HepG2 (cell line): ENCODE data around the gene LCN12. TPM values are rescaled to one million over a fixed set of nuclear protein-coding genes. Genes with fewer than 3 reads are reported as not detected.

Experiments used
- ATAC-seq: fragments of 200-7000 bp; cut with Tn5 transposase; 3 replicates; pipeline ENCODE4 v1.9.1; 2020; ENCODE audit warnings: mild to moderate bottlenecking, moderate library complexity
- BruUV-seq: library from RNA; stranded (reverse); fragments of 400-500 nt; replicated peaks from 2 replicates; lab custom pipeline; 2021; lab: Mats Ljungman, UMichigan
- CTCF ChIA-PET: fragments of 300-600 bp; formaldehyde crosslinking; extraction: SDS; loops from one replicate; lab custom pipeline; 2021; ENCODE audit warnings: low total read pairs, inconsistent platforms, low intra/inter-chr PET ratio; lab: Yijun Ruan, JAX
- POLR2A ChIA-PET: fragments of 350-600 bp; sonication (Branson Sonifier 250); formaldehyde crosslinking; loops from one replicate; lab custom pipeline; 2020; ENCODE audit warnings: antibody characterized with exemption, inconsistent platforms; lab: Yijun Ruan, JAX
- DNase-seq: peaks from one replicate; pipeline ENCODE4 v3.0.0-alpha.2; 2015; ENCODE audit warnings: low spot score
- FAIRE-seq: peaks from 3 replicates; lab custom pipeline; 2011; peaks lifted over from hg19 to GRCh38; lab: Jason Lieb, UNC
- H2AFZ ChIP-seq: one replicate; pipeline ENCODE4 v1.6.1; 2011; ENCODE audit warnings: low read length, inconsistent platforms
- H3K27ac ChIP-seq: fragments of 300-600 bp; 3 replicates; pipeline ENCODE4 v1.8.0; 2011; ENCODE audit warnings: mixed run types, mild to moderate bottlenecking, mixed read lengths, low read length, inconsistent platforms; ENCODE audit not compliant: insufficient read depth; ENCODE audit errors: extremely low read length
- H3K27me3 ChIP-seq, 2 experiments: fragments of 200-600 bp in 1 of 2; 2 replicates in 1 of 2; 3 replicates in 1 of 2; pipeline versions ENCODE4 v1.6.0 to v1.8.0; 2011; ENCODE audit warnings: low read length in 2 of 2, mild to moderate bottlenecking in 2 of 2, moderate library complexity in 2 of 2, inconsistent platforms in 1 of 2; ENCODE audit not compliant: insufficient read depth in 2 of 2, control insufficient read depth in 1 of 2
- H3K36me3 ChIP-seq, 2 experiments: fragments of 200-600 bp in 1 of 2; replicated peaks in 1 of 2; 2 replicates in 1 of 2; 3 replicates in 1 of 2; pipeline versions ENCODE4 v1.5.1 to v1.8.0; 2011; ENCODE audit warnings: low read length in 2 of 2, inconsistent platforms in 1 of 2; ENCODE audit not compliant: insufficient read depth in 2 of 2, control insufficient read depth in 1 of 2
- H3K4me1 ChIP-seq: 2 replicates; pipeline ENCODE4 v1.5.1; 2012; ENCODE audit warnings: low read length, inconsistent platforms; ENCODE audit not compliant: insufficient read depth
- H3K4me2 ChIP-seq: 2 replicates; pipeline ENCODE4 v1.6.0; 2011; ENCODE audit warnings: low read depth, low read length, inconsistent platforms
- H3K4me3 ChIP-seq, 3 experiments: fragments of 200-600 bp in 1 of 3; sonication (generic), shearing (Covaris generic) in 1 of 3; replicated peaks in 1 of 3; 2 replicates each; pipeline ENCODE4 v1.5.1; 2011 to 2016; ENCODE audit warnings: low read length in 3 of 3, inconsistent platforms in 2 of 3, low read depth in 2 of 3, mild to moderate bottlenecking in 2 of 3, control low read depth in 1 of 3, mixed read lengths in 1 of 3; ENCODE audit not compliant: insufficient read depth in 1 of 3
- H3K79me2 ChIP-seq: one replicate; pipeline ENCODE4 v1.6.1; 2011; ENCODE audit warnings: low read length, inconsistent platforms; ENCODE audit not compliant: insufficient read depth
- H3K9ac ChIP-seq: 2 replicates; pipeline ENCODE4 v1.6.0; 2011; ENCODE audit warnings: mild to moderate bottlenecking, low read depth, low read length, inconsistent platforms; ENCODE audit not compliant: insufficient read depth
- H3K9me3 ChIP-seq: 2 replicates; pipeline ENCODE4 v1.5.1; 2012; ENCODE audit warnings: mild to moderate bottlenecking, low read length
- H4K20me1 ChIP-seq: 2 replicates; pipeline ENCODE4 v1.6.0; 2011; ENCODE audit warnings: inconsistent platforms, mild to moderate bottlenecking, low read length, moderate library complexity; ENCODE audit not compliant: insufficient read depth
- GLI4 ChIP-seq: sonication (generic); formaldehyde crosslinking; IDR thresholded peaks from 2 replicates; pipeline ENCODE4 v1.5.1; 2020; ENCODE audit warnings: missing genetic modification reagents, mild to moderate bottlenecking, moderate library complexity, borderline replicate concordance
- ZNF24 ChIP-seq: fragments of 450-650 bp; IDR thresholded peaks from 2 replicates; pipeline ENCODE4 v1.6.1; 2017; ENCODE audit warnings: antibody characterized with exemption, mild to moderate bottlenecking
- ZNF773 ChIP-seq: sonication (generic); formaldehyde crosslinking; IDR thresholded peaks from 2 replicates; pipeline ENCODE4 v1.4.0; 2020; ENCODE audit warnings: missing genetic modification reagents, borderline replicate concordance
- WGBS: methylation state at CpG from one replicate; pipeline ENCODE4 v1.1.6; 2017; ENCODE audit warnings: low lambda C conversion rate; 5-methylcytosine and 5-hydroxymethylcytosine counted together
- in situ Hi-C: cut with HindIII; loops from 2 replicates; pipeline ENCODE4 v1.10.0; 2017; ENCODE audit warnings: low pct_unique_long_range_greater_than_20kb; ENCODE audit not compliant: extremely low pct_ligation_motif_present
- intact Hi-C: fragments of 100-400 bp; cut with micrococcal nuclease; formaldehyde crosslinking; loops from one replicate; pipeline ENCODE4 v1.10.0; 2022; ENCODE audit not compliant: unreplicated experiment
- polyA plus RNA-seq, 8 experiments: library from polyadenylated mRNA; depleted of rRNA in 3 of 8; stranded (reverse) in 7 of 8; unstranded in 1 of 8; fragments of >200 nt; fragmentation: Illumina TruSeq in 4 of 8; extraction: Trizol in 4 of 8; gene quantifications; 2 replicates each; pipeline versions ENCODE4 v1.2.1 to v1.2.3, GENCODE V29; 2011 to 2016; ENCODE audit warnings: low read depth in 4 of 8, missing spikeins in 1 of 8, mixed read lengths in 1 of 8; ENCODE audit not compliant: insufficient read depth in 1 of 8
- total RNA-seq, 5 experiments: library from RNA; depleted of rRNA; stranded (reverse); fragments of >200 nt; fragmentation: Illumina TruSeq; extraction: Trizol; gene quantifications; 2 replicates each; pipeline ENCODE4 v1.2.3, GENCODE V29; 2016; ENCODE audit warnings: low read depth in 1 of 5

The LCN12 gene
- total and polyA plus RNA-seq, 2 of the 13 experiments (the other 11 are each of a cell fraction or from before 2014, with no cell fraction given), result 3.4 to 6.9 TPM

GRCh38 chr9:136979769-136980587 is 27.9 kb downstream of the LCN12 start (continued):
- no peak for TF ChIP-seq ZNF773 (CRISPR knock-in tag)

GRCh38 chr9:136980669-136981478 is 28.8 kb downstream of the LCN12 start:
- Histone ChIP-seq H3K27ac (no peak overlapping the region), H3K79me2 (no peaks in the 10 kb centered on the region), H3K9ac (no peak overlapping the region), H4K20me1 (no peaks in the 10 kb centered on the region), H2AFZ (no peak overlapping the region), H3K4me3 (no peak overlapping the region; a peak in 1 of 6 replicates), H3K4me1 (peaks cover 39% of the 10 kb centered on the region), H3K4me2 (no peak overlapping the region; the same call in 1 of the 2 replicates), H3K36me3 (no peaks in the 10 kb centered on the region), H3K27me3 (peaks cover 6 to 55% of the 10 kb centered on the region in 2 experiments; a peak in 4 of 5 replicates), H3K9me3 (no peaks in the 10 kb centered on the region)
- TF ChIP-seq ZNF24, result peak; percentile 59; the same call in 1 of the 2 replicates
- no peak for TF ChIP-seq GLI4 (CRISPR knock-in tag)
- in situ Hi-C loops (no loop called here), intact Hi-C loops (no loop called here)
- DNase-seq, result no peak
- FAIRE-seq, result no peak
- no TSS peak for BruUV-seq
- ChIA-PET CTCF (no interaction called here), POLR2A (no interaction called here)
- WGBS, result 48% methylated on average over 13 of the region's 16 CpGs
- no peak for ATAC-seq
